Urinary bladder (tissue), 4 donors: ENCODE measurements around the gene ARMC2. TPM values are rescaled to one million over a fixed set of nuclear protein-coding genes. Genes with fewer than 3 reads are reported as not detected.

ENCODE experiments used
- DNase-seq: peaks from one replicate; pipeline ENCODE4 v3.0.0-alpha.2; 2015; ENCODE audit errors: extremely low spot score
- H3K27ac ChIP-seq: one replicate; pipeline ENCODE4 v1.5.1; 2013; ENCODE audit warnings: low read depth, mild to moderate bottlenecking, moderate library complexity
- H3K36me3 ChIP-seq: one replicate; pipeline ENCODE4 v1.6.1; 2013; ENCODE audit warnings: mild to moderate bottlenecking, moderate library complexity; ENCODE audit not compliant: insufficient read depth
- H3K4me1 ChIP-seq: one replicate; pipeline ENCODE4 v1.6.1; 2013; ENCODE audit warnings: mild to moderate bottlenecking, moderate library complexity; ENCODE audit not compliant: insufficient read depth
- H3K4me3 ChIP-seq: one replicate; pipeline ENCODE4 v1.5.1; 2013; ENCODE audit warnings: low read depth, low read length
- WGBS: extraction: QIAGEN DNeasy Blood & Tissue Kit; methylation state at CpG from one replicate; pipeline ENCODE4 v1.1.7; 2013; 5-methylcytosine and 5-hydroxymethylcytosine counted together
- polyA plus RNA-seq: library from polyadenylated mRNA; stranded (reverse); fragments of 200-250 nt; gene quantifications from one replicate; pipeline ENCODE4 v1.2.3, GENCODE V29; 2013
- total RNA-seq: library from RNA; depleted of rRNA; stranded (reverse); fragments of >200 nt; gene quantifications from one replicate; pipeline ENCODE4 v1.2.3, GENCODE V29; 2014
- donor health status: healthy with polysubstance abuse.
- donor health status: healthy.

Gene ARMC2
- total RNA-seq = 7.2 TPM
- 2.4 TPM for polyA plus RNA-seq

DNA sequence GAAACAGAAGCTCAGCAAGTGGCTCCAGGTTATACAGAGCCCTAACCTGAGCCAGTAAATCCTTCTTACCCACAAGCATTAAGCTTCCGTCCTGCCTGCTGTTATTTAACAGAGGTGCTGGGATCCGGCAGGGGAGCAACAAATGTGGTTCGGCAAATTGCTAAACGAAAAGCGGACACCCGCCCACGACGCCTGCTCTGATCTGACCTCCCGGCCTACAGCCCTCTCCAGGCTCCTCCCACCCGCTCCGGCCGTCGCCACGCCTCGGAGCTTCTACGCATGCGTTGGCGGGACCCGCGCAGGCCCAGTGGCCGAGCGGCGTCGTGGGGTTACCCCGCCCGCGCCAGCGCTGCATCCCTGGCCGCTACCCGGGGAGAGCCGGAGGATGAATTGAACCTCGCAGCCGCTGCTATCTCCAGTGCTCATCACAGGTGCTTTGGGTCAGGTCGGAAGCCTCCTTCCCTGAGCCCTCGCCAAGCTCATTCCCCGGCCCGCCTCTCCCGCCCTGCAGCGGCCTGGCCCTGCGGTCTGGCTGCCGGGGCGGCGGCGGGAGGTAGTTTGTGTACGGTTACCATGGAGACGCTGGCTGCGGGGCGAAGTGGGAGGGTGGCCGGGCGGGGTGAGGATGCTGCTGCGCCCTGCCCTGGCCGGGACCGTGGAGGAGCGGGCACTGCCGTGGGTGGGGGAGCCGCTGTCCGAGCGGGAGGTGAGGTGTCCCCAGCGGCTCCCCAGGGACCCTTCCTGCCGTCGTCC, at the start of gene ARMC2:
Gene ARMC2 (plus strand): TSS at position 307 of the 753 bp plus-strand sequence. CDS start 5,846 bp downstream, outside the sequence.
- Histone ChIP-seq H3K27ac (peak within 1 kb of the TSS; percentile 68), H3K4me3 (peak within 1 kb of the TSS; percentile 69), H3K4me1 (no peaks in the 10 kb centered on the region), H3K36me3 (no peaks in the 10 kb centered on the region)
- DNase-seq = peak; percentile 65
- under 1% methylated on average over 61 of the region's 61 CpGs for WGBS

DNA sequence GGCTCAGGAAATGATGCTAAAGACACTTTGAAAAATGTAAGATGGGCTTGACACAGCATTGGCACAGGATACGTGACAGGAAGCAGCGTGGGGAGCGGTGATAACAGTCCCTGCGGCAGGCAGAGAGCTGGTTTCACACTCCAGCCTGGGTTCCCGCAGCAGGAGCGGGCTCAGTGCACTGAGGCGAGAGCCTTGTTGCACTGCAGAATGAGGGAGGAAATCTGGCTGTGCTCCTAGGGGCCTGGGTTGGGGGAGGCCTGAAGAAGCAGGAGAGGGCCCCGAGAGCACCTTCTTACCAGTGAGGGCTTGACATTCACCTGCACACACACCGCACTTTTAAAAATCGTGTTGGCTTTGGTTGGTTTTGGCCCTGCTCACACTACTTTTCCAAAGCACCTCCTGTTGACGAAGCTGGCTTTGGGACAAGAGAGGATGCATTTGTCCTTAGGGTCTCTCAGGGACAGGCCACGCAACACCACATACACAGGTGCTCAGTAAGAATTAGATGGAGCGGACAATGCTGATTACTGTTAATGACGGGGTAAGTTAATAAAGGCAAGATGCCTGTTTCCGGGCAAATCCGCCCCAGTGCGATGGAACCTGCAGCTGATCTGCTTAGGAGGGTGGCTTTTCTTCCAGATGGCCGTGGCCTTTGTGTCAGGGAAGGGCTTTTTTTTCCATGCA, 49.4 kb upstream of the ARMC2 start:
- no peak overlapping the region for H3K4me3 ChIP-seq
- H3K27ac ChIP-seq = no peak overlapping the region
- WGBS = 73% methylated on average over 18 of the region's 18 CpGs
- H3K4me1 ChIP-seq = no peaks in the 10 kb centered on the region
- no peaks in the 10 kb centered on the region for H3K36me3 ChIP-seq
- no peak for DNase-seq

- 89% methylated on average over 9 of the region's 9 CpGs for WGBS
- Histone ChIP-seq H3K4me1 (no peaks in the 10 kb centered on the region), H3K27ac (no peak overlapping the region), H3K36me3 (no peaks in the 10 kb centered on the region), H3K4me3 (no peak overlapping the region)
- DNase-seq = no peak
These were observed 48.9 kb upstream of the ARMC2 start for GRCh38 chr6:108799354-108799717.

- 86% methylated on average over 1 of the region's 1 CpG for WGBS
- Histone ChIP-seq H3K27ac (no peak overlapping the region), H3K4me3 (no peak overlapping the region), H3K4me1 (no peaks in the 10 kb centered on the region), H3K36me3 (no peaks in the 10 kb centered on the region)
- DNase-seq = no peak
These were observed 48.4 kb upstream of the ARMC2 start for GRCh38 chr6:108799791-108800190.

DNA sequence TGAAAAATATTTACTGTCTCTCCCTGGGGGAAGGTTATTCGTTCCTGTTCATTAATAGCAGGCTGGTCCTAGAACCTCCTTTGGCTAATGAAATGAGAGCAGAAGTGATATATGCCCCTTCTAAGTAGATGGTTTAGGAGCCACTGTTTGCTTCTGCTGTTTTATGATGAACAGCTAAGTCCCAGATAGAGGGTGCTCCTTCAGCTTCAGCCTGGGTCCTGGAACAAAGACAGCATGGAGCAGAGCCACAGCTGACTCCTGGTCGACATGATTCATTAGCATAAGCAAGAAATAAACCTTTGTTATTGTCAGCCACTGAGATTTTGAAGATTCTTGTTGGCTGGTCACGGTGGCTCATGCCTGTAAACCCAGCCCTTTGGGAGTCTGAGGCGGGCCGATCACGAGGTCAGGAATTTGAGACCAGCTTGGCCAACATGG, 47.8 kb upstream of the ARMC2 start:
- no peak overlapping the region for H3K4me3 ChIP-seq
- WGBS = 50% methylated on average over 6 of the region's 6 CpGs

DNA sequence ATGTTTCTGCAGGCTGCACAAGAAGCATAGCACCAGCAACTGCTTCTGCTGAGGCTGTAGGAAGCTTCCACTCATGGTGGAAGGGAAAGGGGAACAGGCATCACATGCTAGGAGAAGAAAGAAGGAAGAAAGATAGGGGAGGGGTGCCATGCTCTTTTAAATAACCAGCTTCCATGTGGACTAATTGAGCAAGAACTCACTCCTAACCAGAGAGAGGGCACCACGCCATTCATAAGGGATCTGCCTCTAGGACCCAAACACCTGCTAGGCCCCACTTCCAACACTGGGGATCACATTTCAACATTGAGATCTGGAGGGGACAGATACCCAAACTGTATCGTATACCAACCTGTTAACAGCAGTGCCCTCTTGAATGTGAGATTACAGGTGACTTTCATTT, 46.9 kb upstream of the ARMC2 start:
- no peak overlapping the region for H3K4me3 ChIP-seq
- H3K36me3 ChIP-seq = no peaks in the 10 kb centered on the region
- DNase-seq = no peak
- no peak overlapping the region for H3K27ac ChIP-seq
- no peaks in the 10 kb centered on the region for H3K4me1 ChIP-seq
- 92% methylated on average over 2 of the region's 2 CpGs for WGBS

More for the DNA sequence above, 47.8 kb upstream of the ARMC2 start:
- Histone ChIP-seq H3K27ac (no peak overlapping the region), H3K36me3 (no peaks in the 10 kb centered on the region), H3K4me1 (no peaks in the 10 kb centered on the region)
- DNase-seq = no peak

DNA sequence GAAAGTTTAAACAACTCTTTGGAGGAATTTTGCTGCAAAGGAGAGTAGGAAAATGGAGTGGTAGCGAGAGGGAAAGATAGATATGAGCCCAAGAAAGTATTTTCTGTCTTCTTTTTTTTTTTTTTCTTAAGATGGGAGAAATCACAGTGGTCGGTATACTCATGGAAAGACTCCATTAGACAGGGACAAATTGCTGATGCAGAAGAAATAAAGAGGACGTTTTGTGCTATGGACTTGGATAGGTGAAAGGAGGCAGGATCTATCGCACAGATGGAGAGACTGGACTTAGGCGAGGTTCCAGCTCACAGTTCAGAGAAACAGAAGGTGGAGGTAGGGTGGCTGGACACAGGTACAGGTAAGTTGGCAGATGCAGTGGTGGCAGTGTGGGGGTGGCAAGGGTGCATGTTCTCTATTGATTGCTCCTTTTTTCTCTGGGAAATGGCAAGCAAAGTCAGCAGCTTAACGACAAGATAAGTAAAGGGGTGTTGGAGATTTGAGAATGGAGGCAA, 44.2 kb upstream of the ARMC2 start:
- H3K27ac ChIP-seq = no peak overlapping the region
- DNase-seq = no peak
- H3K4me1 ChIP-seq = no peaks in the 10 kb centered on the region
- 97% methylated on average over 6 of the region's 6 CpGs for WGBS
- H3K4me3 ChIP-seq = no peak overlapping the region
- no peaks in the 10 kb centered on the region for H3K36me3 ChIP-seq

DNA sequence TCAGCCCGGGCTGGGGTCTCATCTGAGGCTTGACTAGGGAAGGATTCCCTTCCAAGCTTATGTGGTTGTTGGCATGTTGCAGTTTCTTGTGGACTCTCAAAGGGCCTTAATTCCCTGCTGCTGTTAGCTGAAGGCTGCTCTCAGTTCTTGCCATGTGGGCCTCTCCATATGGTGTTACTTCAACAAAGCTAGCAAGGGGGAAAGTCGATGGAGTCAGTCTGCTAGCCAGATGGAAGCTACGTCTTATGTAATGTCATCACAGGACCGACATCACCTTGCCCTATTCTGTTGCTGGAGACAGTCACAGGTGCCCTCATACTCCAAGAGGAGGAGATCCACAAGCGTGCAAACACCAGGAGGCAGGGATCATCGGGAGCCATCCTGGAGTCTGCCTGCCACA, 43.3 kb upstream of the ARMC2 start:
- Histone ChIP-seq H3K36me3 (no peaks in the 10 kb centered on the region), H3K4me1 (no peaks in the 10 kb centered on the region), H3K27ac (no peak overlapping the region), H3K4me3 (no peak overlapping the region)
- DNase-seq = no peak
- 95% methylated on average over 6 of the region's 6 CpGs for WGBS

GRCh38 chr6:108805611-108806167, 42.5 kb upstream of the ARMC2 start:
- 46% methylated on average over 5 of the region's 5 CpGs for WGBS
- H3K4me1 ChIP-seq = no peaks in the 10 kb centered on the region
- no peaks in the 10 kb centered on the region for H3K36me3 ChIP-seq
- H3K4me3 ChIP-seq = no peak overlapping the region
- no peak for DNase-seq
- H3K27ac ChIP-seq = no peak overlapping the region

DNA sequence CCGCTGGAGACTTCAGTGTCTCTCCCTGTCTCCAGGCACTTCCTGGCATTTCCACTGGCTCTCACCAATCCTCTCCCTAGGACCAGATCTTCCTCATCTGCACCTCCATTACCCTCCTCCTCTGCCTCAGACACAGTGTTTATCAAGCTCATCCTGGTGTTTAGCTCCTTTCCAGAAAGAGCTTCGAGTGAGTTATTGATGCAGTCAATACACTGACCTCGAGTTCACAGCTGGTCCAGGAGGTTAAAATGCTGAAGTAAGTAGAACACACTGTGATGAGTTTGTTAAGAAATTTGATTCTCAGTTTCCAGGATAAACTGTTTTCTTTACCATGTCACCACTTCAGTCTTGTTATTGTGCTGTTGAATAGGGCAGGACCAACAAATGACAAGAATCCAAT, 42.1 kb upstream of the ARMC2 start:
- H3K4me1 ChIP-seq = no peaks in the 10 kb centered on the region
- H3K27ac ChIP-seq = no peak overlapping the region
- DNase-seq = no peak
- WGBS = 62% methylated on average over 3 of the region's 3 CpGs
- no peak overlapping the region for H3K4me3 ChIP-seq
- H3K36me3 ChIP-seq = no peaks in the 10 kb centered on the region

DNA sequence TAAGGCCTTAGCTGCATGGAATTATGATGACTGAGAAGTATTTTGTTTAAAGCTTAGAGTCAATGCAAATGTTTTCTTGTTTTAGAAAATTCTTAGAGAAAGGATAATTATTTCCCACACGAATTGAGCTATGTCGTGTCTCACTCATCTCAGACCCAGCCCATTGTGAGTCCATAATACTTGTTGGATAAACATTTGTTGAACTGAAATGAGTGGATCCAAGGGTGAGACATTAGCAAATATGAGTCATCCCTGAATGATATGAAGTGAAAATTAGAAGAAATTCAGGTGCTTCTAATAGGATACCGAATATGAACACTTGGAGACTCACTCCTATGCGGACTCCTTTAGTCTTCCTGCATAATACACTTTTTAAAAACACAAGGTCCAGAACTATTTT, 41.6 kb upstream of the ARMC2 start:
- H3K4me3 ChIP-seq = no peak overlapping the region
- 88% methylated on average over 4 of the region's 4 CpGs for WGBS
- H3K36me3 ChIP-seq = no peaks in the 10 kb centered on the region
- no peak overlapping the region for H3K27ac ChIP-seq
- DNase-seq = no peak
- H3K4me1 ChIP-seq = no peaks in the 10 kb centered on the region

GRCh38 chr6:108807928-108808327, 40.3 kb upstream of the ARMC2 start:
- Histone ChIP-seq H3K4me1 (no peaks in the 10 kb centered on the region), H3K27ac (no peak overlapping the region), H3K4me3 (no peak overlapping the region), H3K36me3 (no peaks in the 10 kb centered on the region)
- WGBS = 52% methylated on average over 3 of the region's 3 CpGs
- DNase-seq = no peak

DNA sequence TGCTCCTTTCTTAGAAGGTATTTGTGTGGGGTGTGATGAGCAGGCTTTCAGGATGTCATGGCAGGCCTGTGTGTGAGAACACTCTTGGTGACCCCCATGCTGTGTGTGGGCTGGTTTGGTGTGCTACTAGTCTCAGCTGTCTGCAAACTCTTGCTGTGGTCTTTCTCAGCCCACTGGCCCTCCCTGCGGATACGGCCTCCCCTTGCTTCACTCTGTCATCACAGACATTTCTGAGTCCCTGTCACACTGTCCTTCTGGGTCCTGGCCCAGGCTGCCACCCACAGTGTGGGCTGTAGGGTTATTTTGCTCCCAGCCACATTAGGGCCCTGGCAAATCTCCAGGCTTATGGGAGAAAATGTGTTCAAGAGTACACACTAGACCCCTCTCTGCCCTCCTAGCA, 39.0 kb upstream of the ARMC2 start:
- no peak for DNase-seq
- WGBS = 94% methylated on average over 2 of the region's 2 CpGs

More for the DNA sequence above, 39.0 kb upstream of the ARMC2 start:
- H3K4me3 ChIP-seq = no peak overlapping the region
- H3K4me1 ChIP-seq = no peaks in the 10 kb centered on the region
- no peak overlapping the region for H3K27ac ChIP-seq
- H3K36me3 ChIP-seq = no peaks in the 10 kb centered on the region
